GM19372 (cell line): ENCODE measurements around the gene MAMLD1.

Experiments
- ATAC-seq: cut with Tn5 transposase; IDR thresholded peaks from one replicate; pipeline ENCODE4 v1.9.1; 2021; ENCODE audit warnings: mild to moderate bottlenecking, low read depth, moderate library complexity; ENCODE audit not compliant: unreplicated experiment

MAMLD1 gene

GRCh38 chrX:150352581-150352980 is 10.5 kb upstream of the MAMLD1 start:
- ATAC-seq: no peak

DNA sequence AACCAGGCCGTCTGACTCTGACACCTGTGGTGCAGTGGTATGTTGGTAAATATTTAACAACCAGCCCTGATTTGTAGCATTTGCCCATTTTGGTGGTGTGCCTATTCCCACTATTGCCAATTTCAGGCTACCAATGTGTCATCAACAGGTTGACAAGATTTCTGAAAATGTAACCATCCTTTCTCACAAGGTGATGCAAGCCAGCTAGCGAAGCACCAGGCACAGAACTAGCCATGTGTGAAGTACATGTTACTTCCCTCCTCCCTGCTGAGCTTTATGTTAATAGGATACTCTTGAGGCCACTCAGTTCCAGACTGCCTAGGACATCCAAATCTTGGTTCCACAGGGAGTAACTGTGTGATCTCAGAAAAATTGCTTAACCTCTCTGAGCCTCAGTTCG is 7.2 kb upstream of the MAMLD1 start:
- ATAC-seq: no peak

DNA sequence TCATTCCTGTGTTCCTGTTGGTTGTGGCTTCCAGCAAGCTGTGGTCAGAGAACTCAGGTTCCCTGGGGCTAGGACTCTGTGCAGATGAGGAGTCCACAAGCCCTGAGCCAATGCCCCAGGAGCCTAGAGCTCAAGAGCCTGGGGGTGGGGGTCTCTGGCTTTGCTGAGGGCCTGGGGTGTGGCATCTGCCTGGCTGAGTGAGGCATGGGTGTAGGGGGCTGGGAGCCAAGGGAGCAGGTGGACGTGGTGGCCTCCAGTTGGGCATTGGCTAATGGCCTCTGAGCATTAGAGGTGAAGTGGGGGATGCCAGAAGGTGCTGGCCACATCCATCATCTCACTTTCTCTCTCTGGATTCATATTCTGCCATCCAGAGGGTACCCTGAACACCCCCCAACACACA is 5.3 kb upstream of the MAMLD1 start:
- no peak for ATAC-seq

- ATAC-seq: no peak
Measured at GRCh38 chrX:150358651-150359050, 4.5 kb upstream of the MAMLD1 start.

- ATAC-seq: no peak
Measured at GRCh38 chrX:150360331-150360730, 2.8 kb upstream of the MAMLD1 start.

DNA sequence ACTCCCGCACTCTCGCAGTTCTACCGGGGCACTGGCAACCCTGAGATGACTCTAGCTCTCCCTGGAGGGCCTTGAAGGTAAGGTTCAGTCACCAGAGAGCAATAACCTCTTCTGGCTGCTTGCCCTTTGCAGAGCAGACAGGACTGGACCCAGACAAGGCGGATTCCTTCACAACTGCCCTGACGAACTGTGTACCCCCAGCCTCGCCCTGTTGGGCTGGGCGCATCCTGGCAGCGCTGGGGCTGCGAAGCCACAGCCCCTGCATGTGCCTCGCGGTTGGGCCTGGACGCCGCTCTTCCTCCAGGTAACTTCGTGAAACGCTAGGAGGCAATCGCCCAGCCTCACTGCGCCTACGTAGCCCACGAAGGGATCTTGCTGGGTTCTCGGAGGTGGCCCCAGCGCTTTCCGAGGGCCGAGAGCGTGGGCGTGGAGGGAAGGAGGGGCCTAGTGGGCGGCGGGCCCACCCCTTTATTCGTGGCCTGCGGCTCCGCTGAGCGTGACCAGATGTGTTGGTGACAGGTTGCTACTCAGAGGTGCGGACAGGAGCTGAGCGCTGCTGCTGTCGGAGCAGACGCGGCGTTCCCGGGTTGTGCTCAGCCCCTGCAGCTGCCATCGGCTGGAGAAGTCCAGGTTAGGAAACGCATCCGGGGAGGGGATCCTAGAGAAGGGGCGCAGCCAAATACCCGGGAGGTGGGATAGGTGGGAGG is 1.9 kb upstream of the MAMLD1 start:
- ATAC-seq: no peak

- ATAC-seq: no peak
Measured at GRCh38 chrX:150361777-150362351, 1.3 kb upstream of the MAMLD1 start.

DNA sequence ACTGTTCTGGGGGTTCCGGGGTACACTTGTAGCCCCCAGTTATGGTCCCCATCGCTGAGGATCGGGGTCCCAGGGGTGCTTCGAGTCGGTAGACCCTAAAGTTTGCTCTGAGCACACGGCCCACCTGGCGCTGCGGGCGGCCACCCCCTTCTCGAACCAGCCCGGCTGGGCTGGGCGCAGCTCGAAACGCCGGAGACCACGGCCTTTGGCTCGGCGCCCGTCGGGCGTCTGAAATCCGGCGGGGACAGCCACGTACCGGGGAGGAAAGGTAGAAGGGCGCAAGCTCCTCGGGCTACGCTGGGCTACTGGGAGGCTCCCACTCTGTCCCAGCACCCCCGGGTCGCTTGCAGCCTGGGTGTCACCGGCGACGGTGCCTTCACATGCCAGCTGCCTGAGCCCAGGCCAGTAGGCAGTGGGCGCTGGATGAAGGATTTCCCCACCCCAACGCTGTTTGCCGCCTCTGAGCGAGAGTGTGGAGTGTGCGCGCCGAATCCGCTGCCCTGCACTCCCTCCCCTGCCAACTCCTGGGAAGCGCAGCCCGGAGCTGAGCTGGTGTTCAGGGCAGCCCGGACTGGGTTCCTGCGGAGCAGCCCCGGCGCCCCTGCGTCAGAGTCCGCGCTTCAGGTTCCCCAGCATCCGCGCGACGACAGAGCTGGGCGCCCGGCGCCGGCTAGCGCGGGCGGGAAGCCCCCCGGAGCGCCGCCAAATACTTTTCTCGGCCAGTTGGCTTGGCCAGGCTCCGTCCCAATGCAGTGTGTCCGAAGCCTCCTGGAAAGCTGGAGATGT is 637 bp downstream of the MAMLD1 start:
- ATAC-seq: no peak

GRCh38 chrX:150364347-150365050 is 1.4 kb downstream of the MAMLD1 start:
- no peak for ATAC-seq

DNA sequence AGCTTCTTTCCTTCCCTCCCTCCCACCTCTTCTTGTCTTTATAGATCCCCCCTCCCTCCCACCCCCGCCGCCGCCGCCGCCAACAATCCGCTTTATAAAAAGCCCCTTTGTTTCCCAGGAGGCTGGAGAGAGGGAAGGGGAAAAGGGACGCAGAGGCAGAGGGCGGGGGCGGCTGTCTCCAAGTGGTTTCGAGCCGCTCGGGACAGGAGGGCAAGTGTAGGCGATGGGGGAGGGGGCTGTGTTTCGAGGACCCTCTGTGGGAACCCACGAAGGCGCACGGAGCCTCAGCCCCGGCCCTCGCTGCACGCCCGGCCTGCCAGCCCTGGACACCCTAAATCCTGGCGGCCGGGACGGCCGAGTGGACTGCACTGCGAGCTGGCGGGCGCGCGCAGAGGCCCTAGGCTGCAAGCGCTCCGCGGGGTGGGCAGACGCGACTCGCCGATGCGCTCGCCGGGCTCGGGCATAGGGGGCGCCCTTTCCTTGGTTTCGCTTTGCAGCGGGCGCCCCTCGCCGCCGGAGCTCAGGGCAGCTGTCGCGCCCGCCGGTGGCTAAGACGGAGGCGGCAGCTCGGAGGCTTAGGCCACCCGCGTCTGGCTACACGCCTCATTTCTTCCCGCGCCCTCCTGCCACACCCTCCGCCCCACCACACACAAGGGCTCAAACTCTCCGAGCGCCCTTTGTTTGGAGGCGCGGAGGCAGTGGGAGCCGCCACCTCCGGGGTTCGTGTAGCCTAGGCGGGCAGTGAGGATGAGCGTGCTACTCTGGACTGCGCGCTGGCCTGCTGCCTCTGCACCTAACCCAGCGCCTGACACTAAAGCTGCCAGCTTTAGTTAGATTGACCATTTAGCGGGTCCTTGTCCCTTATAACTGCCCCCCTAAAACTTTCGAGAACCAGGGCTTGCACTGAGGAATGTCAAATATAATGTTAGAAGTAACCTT is 2.2 kb downstream of the MAMLD1 start:
- ATAC-seq: no peak

GRCh38 chrX:150365990-150366911 is 3.1 kb downstream of the MAMLD1 start:
- ATAC-seq: no peak

- ATAC-seq: no peak
Measured at GRCh38 chrX:150366951-150367545, 3.9 kb downstream of the MAMLD1 start.

DNA sequence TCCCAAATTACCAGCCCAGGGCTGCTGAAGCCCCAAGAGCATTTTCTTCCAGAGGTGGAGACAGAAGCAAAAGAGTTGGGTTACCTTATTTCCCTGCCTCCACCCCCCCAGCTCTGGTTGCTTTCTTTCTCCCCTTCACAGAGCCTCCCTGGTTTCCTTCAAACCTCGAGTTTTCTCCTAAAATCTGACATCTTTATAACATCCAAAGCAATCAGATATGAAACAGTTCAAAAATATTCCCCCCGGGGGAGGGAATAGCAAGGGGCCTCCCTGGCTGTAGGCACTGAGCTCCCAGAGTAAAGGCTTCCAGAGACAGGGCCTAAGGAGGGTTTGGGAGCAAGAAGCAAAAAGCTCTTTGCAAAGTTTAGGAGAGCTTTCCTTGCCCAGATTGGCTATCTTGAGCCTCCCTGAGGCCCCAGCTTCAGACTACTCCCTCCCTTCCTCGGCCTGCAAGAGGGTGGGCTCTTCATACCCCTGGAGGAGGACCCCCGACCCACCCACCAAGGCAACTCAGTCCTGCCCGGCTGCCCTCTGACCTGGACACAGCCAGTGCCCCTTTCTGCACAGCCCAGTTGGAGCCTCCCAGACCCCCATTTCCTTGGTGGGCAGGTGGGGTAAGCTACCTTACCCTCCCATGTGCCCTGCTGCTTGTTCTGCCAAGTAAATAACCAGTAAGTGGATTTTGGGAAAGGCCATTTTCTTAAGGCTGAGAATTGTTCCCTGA is 7.6 kb downstream of the MAMLD1 start:
- ATAC-seq: no peak

DNA sequence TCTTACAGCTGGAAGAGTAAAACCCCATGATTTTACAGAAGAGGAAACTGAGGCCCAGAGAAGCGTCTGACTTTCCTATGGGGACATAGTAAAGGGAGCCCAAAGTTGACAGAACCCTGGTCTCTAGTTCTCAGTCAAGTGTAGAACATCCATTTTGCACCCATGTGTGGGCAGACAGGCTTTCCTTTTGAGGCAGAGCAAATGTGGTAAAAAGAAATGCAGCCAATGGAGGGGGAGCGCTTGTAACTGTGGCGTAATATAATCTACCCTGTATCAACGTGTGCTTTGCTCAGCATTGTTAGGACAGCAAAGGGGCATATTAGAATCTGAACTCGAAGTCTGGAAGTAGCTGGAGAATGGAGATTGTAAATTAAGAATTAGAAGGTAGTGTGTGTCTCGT is 8.8 kb downstream of the MAMLD1 start:
- ATAC-seq: no peak

GRCh38 chrX:150372280-150372679 is 9.2 kb downstream of the MAMLD1 start:
- no peak for ATAC-seq

DNA sequence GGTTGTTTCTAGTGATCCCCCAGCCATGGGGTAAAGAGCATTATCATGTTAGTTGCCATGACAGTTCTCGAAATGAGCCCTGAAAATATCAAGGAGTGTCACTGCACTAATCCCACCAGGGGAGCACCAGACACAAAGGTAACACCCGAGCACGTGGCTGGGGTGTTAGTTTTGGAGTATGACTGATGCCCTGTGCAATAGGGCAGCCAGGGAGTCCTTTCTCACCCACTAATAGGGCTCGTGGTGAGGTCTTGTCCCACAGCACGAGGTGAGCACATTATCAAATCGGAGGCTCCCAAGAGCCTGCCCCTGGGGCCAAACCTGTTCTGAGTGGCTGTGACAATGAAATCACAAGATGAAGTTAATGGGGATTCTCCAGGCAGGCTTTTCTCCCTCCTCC is 9.6 kb downstream of the MAMLD1 start:
- no peak for ATAC-seq

DNA sequence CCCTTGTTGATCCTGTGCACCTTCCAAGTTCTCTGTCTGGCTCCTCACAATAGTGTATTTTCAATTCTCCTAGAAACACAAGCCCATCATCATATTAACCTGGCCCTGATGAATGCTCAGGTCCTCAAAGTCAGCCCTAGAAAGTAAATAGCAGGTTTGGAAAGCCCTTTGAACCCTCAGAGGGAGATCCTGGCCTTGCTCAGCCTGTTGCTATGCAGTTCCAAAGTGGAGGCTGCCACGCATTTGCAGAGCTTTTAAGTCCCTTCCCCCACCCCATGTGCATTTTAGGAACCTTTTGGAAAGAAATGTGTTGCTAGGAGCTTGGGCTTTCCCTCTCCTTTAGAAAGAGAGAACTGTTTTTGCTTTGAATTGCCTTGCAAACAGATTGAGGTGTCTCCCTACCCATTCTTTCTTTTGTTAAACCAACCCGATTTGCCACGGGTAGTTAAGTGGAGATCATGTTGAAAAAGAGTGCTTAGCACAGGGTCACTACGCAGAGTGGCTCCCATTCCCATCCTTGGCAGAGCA is 12.2 kb downstream of the MAMLD1 start:
- no peak for ATAC-seq

DNA sequence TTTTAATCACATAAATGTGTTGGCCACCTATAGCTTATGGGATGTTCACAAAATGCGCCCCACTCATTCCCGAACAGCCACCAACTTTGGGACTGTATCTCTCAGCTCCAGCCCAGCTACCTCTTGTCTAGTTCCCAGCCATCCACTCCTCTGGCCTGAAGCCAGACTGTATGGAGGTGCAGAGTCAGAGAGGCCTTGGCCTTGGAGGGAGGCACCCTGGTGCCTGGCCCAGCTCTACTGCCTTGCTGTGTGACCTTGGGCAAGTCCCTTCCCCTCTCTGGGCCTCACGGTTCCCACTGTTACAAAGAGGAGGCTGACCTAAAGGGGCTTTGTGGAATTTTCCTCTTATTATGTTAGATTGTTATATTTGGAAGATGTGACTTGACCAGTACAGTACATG is 13.9 kb downstream of the MAMLD1 start:
- no peak for ATAC-seq
